Measurements from ENCODE around the gene ADAMTS7.
"Not testable (repeated sequence)": the region's sequence is repeated elsewhere in the genome, so short reads cannot be mapped to it uniquely, and the experiment has no call there.

Gene ADAMTS7

GRCh38 chr15:78811124-78811824 is at the start of gene ADAMTS7:
Gene ADAMTS7, minus strand, starts transcription at chr15:78811464. Its CDS starts 244 bp downstream, at chr15:78811220.
- peak; percentile 27 for DNase-seq

- peak; percentile 80 for DNase-seq
Measured at GRCh38 chr15:78859971-78860719, 48.9 kb upstream of the ADAMTS7 start.

- DNase-seq: no peak
Measured at GRCh38 chr15:78855746-78856145, 44.5 kb upstream of the ADAMTS7 start.

- DNase-seq: no peak
Measured at GRCh38 chr15:78854833-78855372, 43.6 kb upstream of the ADAMTS7 start.

GRCh38 chr15:78853500-78853899 is 42.2 kb upstream of the ADAMTS7 start:
- DNase-seq: no peak

- DNase-seq: no peak
Measured at GRCh38 chr15:78850941-78851755, 39.9 kb upstream of the ADAMTS7 start.

GRCh38 chr15:78850352-78850751 is 39.1 kb upstream of the ADAMTS7 start:
- no peak for DNase-seq

GRCh38 chr15:78847387-78847906 is 36.2 kb upstream of the ADAMTS7 start:
- not testable (repeated sequence) for DNase-seq

GRCh38 chr15:78846906-78847305 is 35.6 kb upstream of the ADAMTS7 start:
- not testable (repeated sequence) for DNase-seq

- DNase-seq: no peak
Measured at GRCh38 chr15:78842519-78842918, 31.3 kb upstream of the ADAMTS7 start.

- no peak for DNase-seq
Measured at GRCh38 chr15:78841891-78842290, 30.6 kb upstream of the ADAMTS7 start.

- DNase-seq: no peak
Measured at GRCh38 chr15:78841376-78841706, 30.1 kb upstream of the ADAMTS7 start.

- no peak for DNase-seq
Measured at GRCh38 chr15:78840661-78841375, 29.6 kb upstream of the ADAMTS7 start.

GRCh38 chr15:78839151-78839550 is 27.9 kb upstream of the ADAMTS7 start:
- DNase-seq: not testable (repeated sequence)

- DNase-seq: no peak
Measured at GRCh38 chr15:78838489-78838888, 27.2 kb upstream of the ADAMTS7 start.

GRCh38 chr15:78837543-78837942 is 26.3 kb upstream of the ADAMTS7 start:
- no peak for DNase-seq

- DNase-seq: no peak
Measured at GRCh38 chr15:78837131-78837530, 25.9 kb upstream of the ADAMTS7 start.

GRCh38 chr15:78836333-78836732 is 25.1 kb upstream of the ADAMTS7 start:
- DNase-seq: no peak

GRCh38 chr15:78831229-78832207 is 20.3 kb upstream of the ADAMTS7 start:
- DNase-seq: no peak

GRCh38 chr15:78830514-78831228 is 19.4 kb upstream of the ADAMTS7 start:
- no peak for DNase-seq

Measured in stimulated activated CD4-positive, alpha-beta T cell treated with anti-CD3 and anti-CD28 coated beads, Interleukin-4, amount 100 ng/mL, for 24 hours (primary cell).